GM10248 (cell line): ENCODE data around the gene ALS2CL.

Experiments
- CTCF ChIA-PET: fragments of 300-600 bp; sonication (Branson Sonifier 250); formaldehyde crosslinking; extraction: SDS; loops from one replicate; lab custom pipeline; 2021; ENCODE audit warnings: antibody characterized with exemption; lab: Yijun Ruan, JAX
- POLR2A ChIA-PET: fragments of 350-650 bp; sonication (Branson Sonifier 250); formaldehyde crosslinking; extraction: SDS; loops from one replicate; lab custom pipeline; 2020; ENCODE audit warnings: antibody characterized with exemption; lab: Yijun Ruan, JAX
- DNase-seq: peaks from one replicate; pipeline ENCODE4 v3.0.0; 2012; ENCODE audit errors: extremely low spot score
- CTCF ChIP-seq: IDR thresholded peaks from 2 replicates; pipeline ENCODE4 v1.5.1; 2012; ENCODE audit warnings: mild to moderate bottlenecking, low read depth; ENCODE audit errors: extremely low read depth, missing control alignments, control extremely low read depth

ALS2CL gene

DNA sequence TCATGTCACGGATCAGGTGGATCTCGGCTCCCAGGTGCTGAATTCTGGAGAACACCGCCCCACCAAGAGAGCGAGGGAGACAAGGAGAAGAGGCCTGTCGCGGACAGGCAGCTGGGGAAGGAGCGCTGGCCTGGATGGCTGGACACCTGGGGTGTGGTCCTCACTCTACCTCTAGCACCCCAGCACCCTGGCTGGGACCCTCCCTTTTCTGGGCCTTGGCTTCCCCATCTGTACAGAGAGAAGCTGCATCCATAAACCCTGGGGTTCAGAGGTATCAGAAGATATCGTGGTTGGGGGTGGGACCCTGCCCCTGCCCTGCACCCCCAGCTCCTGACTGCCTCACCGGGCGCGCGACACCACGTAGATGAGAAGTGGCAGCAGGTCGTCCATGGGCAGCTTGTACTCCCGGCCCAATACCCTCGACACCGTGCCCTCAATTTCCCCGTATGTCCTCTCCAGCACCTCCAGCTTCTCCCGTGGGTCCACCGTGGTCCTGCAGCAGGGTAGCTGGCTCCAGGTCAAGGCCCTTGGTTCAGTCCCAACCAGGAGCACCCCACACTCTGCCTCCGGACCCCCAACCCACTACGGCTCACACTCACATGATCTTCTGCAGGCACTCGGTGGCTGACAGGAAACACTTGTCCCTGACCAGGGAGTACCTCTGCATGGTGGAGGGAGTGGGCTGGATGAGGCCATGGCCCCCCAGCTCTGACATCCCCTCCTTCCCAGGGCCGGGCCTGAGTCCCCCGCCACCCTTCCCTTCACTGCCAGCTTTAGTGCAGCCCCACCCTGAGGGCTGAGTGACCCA lies 21.7 kb downstream of the ALS2CL start:
- DNase-seq, result no peak
- no peak for TF ChIP-seq CTCF
- CTCF ChIA-PET, result interaction anchor here (0.9 to 1.3 kb wide), 2 partner anchors 25 to 47 kb away, joined by 3 read pairs; no protein-coding TSS in a partner anchor
- POLR2A ChIA-PET, result no interaction called here

- CTCF ChIA-PET, result interaction anchor here (0.9 kb wide), 1 partner anchor 26 kb away, joined by 3 read pairs; no protein-coding TSS in a partner anchor
Measured at GRCh38 chr3:46670891-46671427, 22.5 kb downstream of the ALS2CL start.

DNA sequence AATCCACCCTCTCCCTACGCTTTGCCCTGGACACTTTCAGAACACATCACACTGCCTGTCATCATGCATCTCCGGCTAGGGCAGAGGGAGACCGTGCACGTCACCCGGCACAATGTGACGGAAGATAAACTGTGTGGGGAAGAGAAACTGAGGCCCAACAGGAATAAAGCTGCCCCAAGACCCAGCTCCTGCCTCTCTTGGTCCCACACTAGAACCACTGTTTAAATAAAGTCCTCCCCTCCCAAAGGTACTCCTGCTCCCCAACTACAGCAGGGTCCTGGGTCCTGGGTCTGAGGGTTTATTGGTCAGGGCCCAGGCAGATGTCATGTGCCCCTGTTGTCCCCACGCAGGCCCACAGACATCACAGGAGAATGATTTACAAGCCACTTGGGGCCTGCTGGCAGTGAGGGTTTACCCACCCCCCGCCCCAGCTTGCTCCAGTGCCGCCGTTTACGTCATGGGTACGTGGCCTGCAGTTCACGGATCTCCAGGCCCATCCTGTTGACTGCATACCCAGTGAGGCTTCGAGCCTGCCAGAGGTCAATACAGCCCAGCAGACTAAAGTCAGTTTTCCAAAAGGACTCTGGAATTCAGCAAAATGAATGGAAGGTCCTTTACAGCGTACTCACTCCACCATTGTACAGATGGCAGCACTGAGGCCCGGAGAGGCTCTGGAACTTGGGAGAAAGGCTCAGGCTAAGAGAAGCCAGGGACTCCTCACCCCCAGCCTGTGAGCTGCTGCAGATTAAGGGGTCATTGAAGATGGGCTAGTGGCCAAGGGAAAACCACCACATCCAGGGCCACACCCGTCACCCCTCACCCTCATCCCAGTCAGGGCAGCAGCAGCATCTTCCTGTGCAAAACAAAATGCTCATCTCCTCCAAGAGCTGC lies 23.2 kb downstream of the ALS2CL start:
- ChIA-PET POLR2A (interaction anchor here (0.6 kb wide), 1 partner anchor 120 kb away, joined by 3 read pairs; no protein-coding TSS in a partner anchor), CTCF (interaction anchor here (0.8 kb wide), 1 partner anchor 182 kb away, joined by 3 read pairs; no protein-coding TSS in a partner anchor)
- DNase-seq, result no peak
- no peak for TF ChIP-seq CTCF

More at GRCh38 chr3:46670891-46671427, 22.5 kb downstream of the ALS2CL start:
- DNase-seq, result no peak
- TF ChIP-seq CTCF, result no peak
- POLR2A ChIA-PET, result no interaction called here

GRCh38 chr3:46669191-46669999 lies 24.1 kb downstream of the ALS2CL start:
- POLR2A ChIA-PET, result interaction anchor here (0.6 kb wide), 1 partner anchor 121 kb away, joined by 3 read pairs; no protein-coding TSS in a partner anchor
- DNase-seq, result no peak
- CTCF ChIA-PET, result interaction anchor here (0.8 kb wide), 1 partner anchor 181 kb away, joined by 3 read pairs; no protein-coding TSS in a partner anchor
- TF ChIP-seq CTCF, result no peak

DNA sequence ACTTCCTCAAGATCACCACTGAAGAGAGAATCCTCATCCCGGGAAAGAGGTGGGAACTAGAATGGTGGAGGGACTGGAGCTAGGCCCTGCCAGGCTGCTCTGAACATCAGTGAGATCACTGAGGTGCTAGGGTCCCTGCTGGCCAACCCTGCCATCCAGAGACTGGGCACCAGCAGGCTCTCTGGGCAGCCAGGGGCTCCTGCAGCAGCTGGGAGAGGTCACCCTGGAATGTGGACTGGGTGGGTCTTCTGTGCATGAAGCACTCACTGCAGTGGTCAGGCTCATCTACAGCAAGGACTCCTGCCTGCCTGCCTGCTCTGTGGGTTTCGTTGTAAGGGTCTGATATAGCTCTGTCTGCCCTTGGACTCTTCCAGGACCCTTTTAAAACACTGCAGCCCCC lies 24.9 kb downstream of the ALS2CL start:
- TF ChIP-seq CTCF, result no peak
- POLR2A ChIA-PET, result no interaction called here
- no peak for DNase-seq
- CTCF ChIA-PET, result no interaction called here
